ENCODE measurements around the gene MGAT4A.

- no peak for TF ChIP-seq EZH2 (IDR thresholded peaks at IDR 0.05; ENCODE audit: borderline replicate concordance, low read length)
- TF ChIP-seq CTCF (IDR thresholded peaks at IDR 0.05; ENCODE audit: low read length) = no peak
Measured at GRCh38 chr2:98737848-98738247, 6.9 kb upstream of the MGAT4A start.
